Measurements from ENCODE around the gene DNAH14. TPM values are rescaled to one million over a fixed set of nuclear protein-coding genes. Genes with fewer than 3 reads are reported as not detected.

DNAH14 gene
- total and polyA plus RNA-seq, 2 donors (not counting 1 experiment from before 2014, with no cell fraction given) = not detected

GRCh38 chr1:225280563-225280962 is 351.1 kb downstream of the DNAH14 start:
- H3K4me3 Mint-ChIP-seq = no peak overlapping the region
- H3K27ac ChIP-seq (ENCODE audit: low read length in 2 of 2) = no peak overlapping the region
- CTCF ChIA-PET = no interaction called here
- POLR2A ChIA-PET = no interaction called here
- no peak overlapping the region for H2AFZ ChIP-seq (ENCODE audit: insufficient read depth, low read depth, low read length, poor library complexity, severe bottlenecking)
- H3K79me2 ChIP-seq (ENCODE audit: control insufficient read depth, insufficient read depth, low read length) = no peaks in the 10 kb centered on the region
- DNase-seq (no peak), ATAC-seq (ENCODE audit: low read depth) (no peak)
- intact Hi-C loops (cut with micrococcal nuclease) = no loop called here
- no peaks in the 10 kb centered on the region for H4K20me1 ChIP-seq (ENCODE audit: control insufficient read depth, insufficient read depth, low read length, poor library complexity, severe bottlenecking)
- peaks cover 7 to 16% (median 9%) of the 10 kb centered on the region in 3 donors for H3K9me3 ChIP-seq (ENCODE audit: control extremely low read depth in 1 of 3, control insufficient read depth in 2 of 3, insufficient read depth in 1 of 3, low read length in 2 of 3)
- no peaks in the 10 kb centered on the region for H3K4me1 ChIP-seq (ENCODE audit: control insufficient read depth in 2 of 2, insufficient read depth in 2 of 2, low read length in 2 of 2)
- no peaks in the 10 kb centered on the region for H3K4me1 Mint-ChIP-seq
- H3K27ac Mint-ChIP-seq = no peak overlapping the region
- peaks cover 6% of the 10 kb centered on the region for H3K9me3 Mint-ChIP-seq (ENCODE audit: insufficient read depth)
- TF ChIP-seq CTCF (IDR thresholded peaks at IDR 0.05) (no peak), EZH2 (IDR thresholded peaks at IDR 0.05; ENCODE audit: borderline replicate concordance, insufficient read depth, low read depth, low read length, poor library complexity, severe bottlenecking) (no peak)
- H3K4me2 ChIP-seq (replicated peaks; ENCODE audit: low read depth, low read length, poor library complexity, severe bottlenecking) = no peak overlapping the region
- no peak overlapping the region for H3K4me3 ChIP-seq (ENCODE audit: control extremely low read depth in 1 of 5, extremely low read depth in 1 of 5, insufficient read depth in 1 of 5, low read depth in 2 of 5, low read length in 4 of 5)
- H3K9ac ChIP-seq (ENCODE audit: low read length) = no peak overlapping the region
- peaks cover 0 to 4% (median 0%) of the 10 kb centered on the region in 4 experiments for H3K27me3 ChIP-seq (replicated peaks in 1 of 4; ENCODE audit: control extremely low read depth in 1 of 4, control insufficient read depth in 3 of 4, insufficient read depth in 4 of 4, low read length in 3 of 4)
- H3K27me3 Mint-ChIP-seq = peaks cover 23% of the 10 kb centered on the region
- H3K36me3 ChIP-seq (replicated peaks in 1 of 2; ENCODE audit: control extremely low read depth in 1 of 2, control insufficient read depth in 1 of 2, extremely low read depth in 1 of 2, insufficient read depth in 2 of 2, low read length in 1 of 2) = no peaks in the 10 kb centered on the region

GRCh38 chr1:225290244-225290643 is 360.8 kb downstream of the DNAH14 start:
- no CpG with 5 or more reads among the region's 1 CpG for WGBS (ENCODE audit: insufficient coverage)
- Histone ChIP-seq H4K20me1 (ENCODE audit: control insufficient read depth, insufficient read depth, low read length, poor library complexity, severe bottlenecking) (no peaks in the 10 kb centered on the region), H3K4me3 (ENCODE audit: control extremely low read depth in 1 of 5, extremely low read depth in 1 of 5, insufficient read depth in 1 of 5, low read depth in 2 of 5, low read length in 4 of 5) (no peak overlapping the region), H3K9ac (ENCODE audit: low read length) (no peak overlapping the region), H3K36me3 (replicated peaks in 1 of 2; ENCODE audit: control extremely low read depth in 1 of 2, control insufficient read depth in 1 of 2, extremely low read depth in 1 of 2, insufficient read depth in 2 of 2, low read length in 1 of 2) (no peaks in the 10 kb centered on the region), H3K27me3 (replicated peaks in 1 of 4; ENCODE audit: control extremely low read depth in 1 of 4, control insufficient read depth in 3 of 4, insufficient read depth in 4 of 4, low read length in 3 of 4) (no peaks in the 10 kb centered on the region), H3K9me3 (ENCODE audit: control extremely low read depth in 1 of 3, control insufficient read depth in 2 of 3, insufficient read depth in 1 of 3, low read length in 2 of 3) (peaks cover 1 to 16% (median 3%) of the 10 kb centered on the region in 3 donors), H2AFZ (ENCODE audit: insufficient read depth, low read depth, low read length, poor library complexity, severe bottlenecking) (no peak overlapping the region), H3K27ac (ENCODE audit: low read length in 2 of 2) (no peak overlapping the region), H3K79me2 (ENCODE audit: control insufficient read depth, insufficient read depth, low read length) (no peaks in the 10 kb centered on the region), H3K4me1 (ENCODE audit: control insufficient read depth in 2 of 2, insufficient read depth in 2 of 2, low read length in 2 of 2) (no peaks in the 10 kb centered on the region), H3K4me2 (replicated peaks; ENCODE audit: low read depth, low read length, poor library complexity, severe bottlenecking) (no peak overlapping the region)
- Mint-ChIP-seq H3K4me1 (no peaks in the 10 kb centered on the region), H3K27me3 (peaks cover 19% of the 10 kb centered on the region), H3K9me3 (ENCODE audit: insufficient read depth) (peaks cover 4% of the 10 kb centered on the region), H3K4me3 (no peak overlapping the region), H3K27ac (no peak overlapping the region)
- ATAC-seq (ENCODE audit: low read depth) (no peak), DNase-seq (no peak)
- TF ChIP-seq CTCF (IDR thresholded peaks at IDR 0.05) (no peak), EZH2 (IDR thresholded peaks at IDR 0.05; ENCODE audit: borderline replicate concordance, insufficient read depth, low read depth, low read length, poor library complexity, severe bottlenecking) (no peak)
- ChIA-PET CTCF (no interaction called here), POLR2A (no interaction called here)
- intact Hi-C loops (cut with micrococcal nuclease) = no loop called here

All from B cell (primary cell).